GM12878 (cell line): ENCODE measurements around the gene CEP295NL. TPM values are rescaled to one million over a fixed set of nuclear protein-coding genes. Genes with fewer than 3 reads are reported as not detected.
A peak's percentile ranks its signal among the peaks of the same experiment; 100 is the strongest.

Source experiments
- ATAC-seq: fragments of 200-7000 bp; cut with Tn5 transposase; 3 replicates; pipeline ENCODE4 v1.9.1; 2020; ENCODE audit warnings: mild to moderate bottlenecking, moderate library complexity
- BruUV-seq: library from RNA; stranded (reverse); fragments of 400-500 nt; replicated peaks from 2 replicates; lab custom pipeline; 2021; lab: Mats Ljungman, UMichigan
- CTCF ChIA-PET: fragments of 300-600 bp; sonication (Branson Sonifier 250); formaldehyde crosslinking; extraction: SDS; loops from one replicate; lab custom pipeline; 2021; ENCODE audit warnings: inconsistent platforms; lab: Yijun Ruan, JAX
- POLR2A ChIA-PET: fragments of 350-600 bp; formaldehyde crosslinking; extraction: SDS; loops from one replicate; lab custom pipeline; 2021; ENCODE audit warnings: inconsistent platforms; lab: Charles Lee
- RAD21 ChIA-PET: fragments of 300-600 bp; sonication (Branson Sonifier 250); formaldehyde crosslinking; loops from one replicate; lab custom pipeline; 2023; ENCODE audit warnings: antibody characterized with exemption; ENCODE audit not compliant: unreplicated experiment; lab: Charles Lee
- SMC1A ChIA-PET: fragments of 300-600 bp; sonication (Branson Sonifier 250); formaldehyde crosslinking; loops from one replicate; lab custom pipeline; 2023; ENCODE audit not compliant: unreplicated experiment, uncharacterized antibody; lab: Charles Lee
- DNase-seq: peaks from one replicate; pipeline ENCODE4 v3.0.0-alpha.2; 2011; ENCODE audit warnings: low read depth, low spot score
- FAIRE-seq: peaks from 3 replicates; lab custom pipeline; 2011; peaks lifted over from hg19 to GRCh38; lab: Jason Lieb, UNC
- H2AFZ ChIP-seq: 2 replicates; pipeline ENCODE4 v1.6.0; 2011; ENCODE audit warnings: low read depth, low read length, control low read depth; ENCODE audit not compliant: control insufficient read depth
- H3K27ac ChIP-seq: 2 replicates; pipeline ENCODE4 v1.5.1; 2011; ENCODE audit warnings: control low read depth; ENCODE audit not compliant: control insufficient read depth, insufficient read depth
- H3K27me3 ChIP-seq, 2 experiments: replicated peaks in 1 of 2; 2 replicates each; pipeline versions ENCODE4 v1.6.0 to v1.6.1; 2011; ENCODE audit warnings: low read length in 1 of 2; ENCODE audit not compliant: control insufficient read depth in 2 of 2, insufficient read depth in 2 of 2
- H3K36me3 ChIP-seq, 2 experiments: 2 replicates each; pipeline ENCODE4 v1.5.1; 2011; ENCODE audit warnings: low read length in 1 of 2; ENCODE audit not compliant: control insufficient read depth in 2 of 2, insufficient read depth in 2 of 2
- H3K4me1 ChIP-seq: 2 replicates; pipeline ENCODE4 v1.6.1; 2011; ENCODE audit warnings: mild to moderate bottlenecking, low read length, moderate library complexity, mixed read lengths; ENCODE audit not compliant: control insufficient read depth, insufficient read depth
- H3K4me2 ChIP-seq: 2 replicates; pipeline ENCODE4 v1.6.0; 2011; ENCODE audit warnings: control low read depth; ENCODE audit not compliant: control insufficient read depth, insufficient read depth
- H3K4me3 ChIP-seq: fragments of 200-600 bp; sonication (generic); 2 replicates; pipeline ENCODE4 v1.5.1; 2016
- H3K79me2 ChIP-seq: 2 replicates; pipeline ENCODE4 v1.6.0; 2011; ENCODE audit warnings: low read length; ENCODE audit not compliant: control insufficient read depth, insufficient read depth
- H3K9ac ChIP-seq: 2 replicates; pipeline ENCODE4 v1.8.0; 2011; ENCODE audit warnings: low read length, control low read depth, mixed read lengths; ENCODE audit not compliant: control insufficient read depth, insufficient read depth
- H3K9me3 ChIP-seq: replicated peaks from 3 replicates; pipeline ENCODE4 v1.5.1; 2011; ENCODE audit warnings: mild to moderate bottlenecking, low read length; ENCODE audit not compliant: control insufficient read depth, insufficient read depth
- H4K20me1 ChIP-seq: 2 replicates; pipeline ENCODE4 v1.6.0; 2011; ENCODE audit not compliant: control insufficient read depth, insufficient read depth
- CEBPB ChIP-seq, 2 experiments: fragments of 150-350 bp in 1 of 2; IDR thresholded peaks; 2 replicates each; pipeline ENCODE4 v1.6.1; 2012 to 2014; ENCODE audit warnings: low read depth in 2 of 2, low read length in 2 of 2, borderline replicate concordance in 1 of 2, inconsistent platforms in 1 of 2
- IRF5 ChIP-seq: fragments of 450-650 bp; IDR thresholded peaks from 2 replicates; pipeline ENCODE4 v1.6.1; 2017; ENCODE audit warnings: borderline replicate concordance
- WGBS: methylation state at CpG from one replicate; pipeline ENCODE4 v1.1.6; 2016; ENCODE audit warnings: low lambda C conversion rate; ENCODE audit not compliant: insufficient replicate concordance, insufficient coverage; ENCODE audit errors: missing lambda C conversion rate; 5-methylcytosine and 5-hydroxymethylcytosine counted together
- in situ Hi-C: fragments of 300-500 bp; cut with MboI; formaldehyde crosslinking; loops from 9 replicates; pipeline ENCODE4 v1.14.3; 2018; ENCODE audit warnings: mixed read lengths
- intact Hi-C: fragments of 100-400 bp; cut with micrococcal nuclease; formaldehyde crosslinking; loops from one replicate; pipeline ENCODE4 v1.14.2; 2022; ENCODE audit not compliant: unreplicated experiment
- polyA plus RNA-seq, 11 experiments: library from polyadenylated mRNA; depleted of rRNA in 4 of 11; unstranded in 6 of 11; stranded (reverse) in 5 of 11; fragments of >200 nt; fragmentation: Nextera tagmentation in 4 of 11; fragmentation: Illumina TruSeq in 1 of 11; extraction: Ambion mirVana in 4 of 11; extraction: Trizol in 1 of 11; gene quantifications; 1 replicate in 1 of 11; 2 replicates in 10 of 11; pipeline versions ENCODE4 v1.2.1 to v1.2.3, GENCODE V29; 2011 to 2016; ENCODE audit warnings: inconsistent platforms in 2 of 11, missing spikeins in 2 of 11, low read depth in 1 of 11
- total RNA-seq, 4 experiments: library from RNA; depleted of rRNA in 3 of 4; stranded (reverse); fragments of >200 nt in 3 of 4; fragmentation: Illumina TruSeq in 1 of 4; extraction: Trizol in 1 of 4; gene quantifications; 2 replicates each; pipeline versions ENCODE4 v1.2.1 to v1.2.3, GENCODE V29; 2013 to 2021
- TF ChIP-seq, protein P1 (sequence below): fragments of 450-650 bp; IDR thresholded peaks from 2 replicates; pipeline ENCODE4 v1.6.1; 2018; ENCODE audit warnings: mild to moderate bottlenecking, low read depth, moderate library complexity; ENCODE audit not compliant: partially characterized antibody
- TF ChIP-seq, protein P2 (sequence below): IDR thresholded peaks from 2 replicates; pipeline ENCODE4 v1.6.1; 2011; ENCODE audit warnings: borderline replicate concordance, low read depth, mild to moderate bottlenecking, moderate library complexity, mixed read lengths, low read length; ENCODE audit not compliant: insufficient read depth; ENCODE audit errors: extremely low read length

Gene CEP295NL
- total and polyA plus RNA-seq, 10 of the 15 experiments (the other 5 are each of a cell fraction or from before 2014, with no cell fraction given), result not detected

- ATAC-seq (peak; percentile 99), FAIRE-seq (no peak)
- no peak overlapping the region for H3K27ac ChIP-seq
- H3K4me3 ChIP-seq, result no peak overlapping the region
- POLR2A ChIA-PET, result no interaction called here
- no peaks in the 10 kb centered on the region for H4K20me1 ChIP-seq
- in situ Hi-C loops, result no loop called here
- no peak overlapping the region for H3K9ac ChIP-seq
- SMC1A ChIA-PET, result no interaction called here
- no peaks in the 10 kb centered on the region for H3K79me2 ChIP-seq
- TF ChIP-seq, protein P1, sequence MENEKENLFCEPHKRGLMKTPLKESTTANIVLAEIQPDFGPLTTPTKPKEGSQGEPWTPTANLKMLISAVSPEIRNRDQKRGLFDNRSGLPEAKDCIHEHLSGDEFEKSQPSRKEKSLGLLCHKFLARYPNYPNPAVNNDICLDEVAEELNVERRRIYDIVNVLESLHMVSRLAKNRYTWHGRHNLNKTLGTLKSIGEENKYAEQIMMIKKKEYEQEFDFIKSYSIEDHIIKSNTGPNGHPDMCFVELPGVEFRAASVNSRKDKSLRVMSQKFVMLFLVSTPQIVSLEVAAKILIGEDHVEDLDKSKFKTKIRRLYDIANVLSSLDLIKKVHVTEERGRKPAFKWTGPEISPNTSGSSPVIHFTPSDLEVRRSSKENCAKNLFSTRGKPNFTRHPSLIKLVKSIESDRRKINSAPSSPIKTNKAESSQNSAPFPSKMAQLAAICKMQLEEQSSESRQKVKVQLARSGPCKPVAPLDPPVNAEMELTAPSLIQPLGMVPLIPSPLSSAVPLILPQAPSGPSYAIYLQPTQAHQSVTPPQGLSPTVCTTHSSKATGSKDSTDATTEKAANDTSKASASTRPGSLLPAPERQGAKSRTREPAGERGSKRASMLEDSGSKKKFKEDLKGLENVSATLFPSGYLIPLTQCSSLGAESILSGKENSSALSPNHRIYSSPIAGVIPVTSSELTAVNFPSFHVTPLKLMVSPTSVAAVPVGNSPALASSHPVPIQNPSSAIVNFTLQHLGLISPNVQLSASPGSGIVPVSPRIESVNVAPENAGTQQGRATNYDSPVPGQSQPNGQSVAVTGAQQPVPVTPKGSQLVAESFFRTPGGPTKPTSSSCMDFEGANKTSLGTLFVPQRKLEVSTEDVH, result no peak
- no peak for TF ChIP-seq IRF5
- no peak for TF ChIP-seq CEBPB (IDR thresholded peaks at IDR 0.05; ENCODE audit: borderline replicate concordance in 1 of 2, low read depth in 2 of 2, low read length in 2 of 2)
- TF ChIP-seq, protein P2, sequence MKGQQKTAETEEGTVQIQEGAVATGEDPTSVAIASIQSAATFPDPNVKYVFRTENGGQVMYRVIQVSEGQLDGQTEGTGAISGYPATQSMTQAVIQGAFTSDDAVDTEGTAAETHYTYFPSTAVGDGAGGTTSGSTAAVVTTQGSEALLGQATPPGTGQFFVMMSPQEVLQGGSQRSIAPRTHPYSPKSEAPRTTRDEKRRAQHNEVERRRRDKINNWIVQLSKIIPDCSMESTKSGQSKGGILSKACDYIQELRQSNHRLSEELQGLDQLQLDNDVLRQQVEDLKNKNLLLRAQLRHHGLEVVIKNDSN, result peak; percentile 37
- TF ChIP-seq, all 136 proteins: peak for 1
- WGBS, result 40% methylated on average over 18 of the region's 18 CpGs
- Histone ChIP-seq H3K27me3 (no peaks in the 10 kb centered on the region; a peak in 3 of 4 replicates), H3K36me3 (no peaks in the 10 kb centered on the region), H3K4me2 (no peak overlapping the region), H3K9me3 (no peaks in the 10 kb centered on the region), H2AFZ (no peak overlapping the region; the same call in 1 of the 2 replicates), H3K4me1 (peaks cover 3% of the 10 kb centered on the region; the same call in 1 of the 2 replicates)
- no TSS peak for BruUV-seq
- ChIA-PET CTCF (interaction anchor here (0.6 to 0.7 kb wide), 2 partner anchors 437 to 587 kb away, joined by 3 read pairs; no protein-coding TSS in a partner anchor), RAD21 (no interaction called here)
- peak; percentile 45 for DNase-seq
- intact Hi-C loops, result no loop called here
Measured at GRCh38 chr17:78933025-78933958, 30.3 kb upstream of the CEP295NL start.
